ENCODE data around the gene INTS1.

Gene INTS1

DNA sequence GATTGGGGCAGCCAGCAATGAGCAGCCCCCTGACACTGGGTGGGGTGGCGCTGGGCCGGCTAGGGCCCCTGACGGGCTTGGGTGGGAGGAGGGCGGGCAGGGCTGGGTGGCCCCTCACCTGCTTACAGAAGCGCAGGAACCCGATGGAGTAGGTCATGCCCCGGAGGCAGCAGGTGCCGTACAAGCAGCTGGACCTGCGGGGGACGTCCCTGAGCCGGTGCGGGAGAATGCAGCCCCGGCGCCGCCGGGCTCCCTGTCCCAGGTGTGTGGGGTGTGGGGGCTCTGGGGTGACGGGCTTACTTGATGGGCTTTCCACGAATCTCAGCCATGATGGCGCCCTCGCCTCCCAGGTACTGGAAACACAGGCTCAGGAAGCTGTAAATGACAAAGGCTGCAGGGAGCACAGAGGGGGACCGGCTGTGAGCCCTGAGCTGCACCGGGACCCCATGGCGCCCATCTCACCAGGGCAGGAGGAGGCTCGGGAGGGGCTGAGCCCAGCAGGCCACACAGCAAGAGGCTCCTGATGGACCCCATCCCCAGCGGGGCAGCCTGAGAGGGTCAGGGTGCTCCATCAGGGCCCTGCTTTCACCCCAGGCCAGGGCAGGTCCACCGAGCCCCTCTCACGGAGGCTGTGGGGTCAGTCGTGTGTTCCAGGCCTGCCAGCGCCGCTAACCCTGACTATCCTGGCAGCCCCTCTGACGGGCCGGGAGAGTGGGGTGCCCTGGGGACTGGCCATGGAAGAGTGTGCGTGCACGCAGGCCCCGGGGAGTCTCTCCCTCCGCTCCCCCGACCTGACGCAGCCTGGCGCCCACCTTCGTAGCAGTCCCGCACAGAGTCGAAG lies 46.0 kb upstream of the INTS1 start:
- Histone ChIP-seq H3K27me3 (ENCODE audit: control insufficient read depth, insufficient read depth, low read length) (no peaks in the 10 kb centered on the region), H3K4me1 (peaks cover 4% of the 10 kb centered on the region), H2AFZ (no peak overlapping the region), H3K4me2 (ENCODE audit: low read length) (no peak overlapping the region), H3K9me3 (ENCODE audit: control insufficient read depth, low read length) (no peaks in the 10 kb centered on the region), H3K79me2 (no peaks in the 10 kb centered on the region), H3K4me3 (ENCODE audit: low read depth, low read length) (no peak overlapping the region), H3K27ac (no peak overlapping the region), H3K36me3 (ENCODE audit: control insufficient read depth, insufficient read depth, low read length) (no peaks in the 10 kb centered on the region), H3K9ac (no peak overlapping the region)
- TF ChIP-seq, protein P1, sequence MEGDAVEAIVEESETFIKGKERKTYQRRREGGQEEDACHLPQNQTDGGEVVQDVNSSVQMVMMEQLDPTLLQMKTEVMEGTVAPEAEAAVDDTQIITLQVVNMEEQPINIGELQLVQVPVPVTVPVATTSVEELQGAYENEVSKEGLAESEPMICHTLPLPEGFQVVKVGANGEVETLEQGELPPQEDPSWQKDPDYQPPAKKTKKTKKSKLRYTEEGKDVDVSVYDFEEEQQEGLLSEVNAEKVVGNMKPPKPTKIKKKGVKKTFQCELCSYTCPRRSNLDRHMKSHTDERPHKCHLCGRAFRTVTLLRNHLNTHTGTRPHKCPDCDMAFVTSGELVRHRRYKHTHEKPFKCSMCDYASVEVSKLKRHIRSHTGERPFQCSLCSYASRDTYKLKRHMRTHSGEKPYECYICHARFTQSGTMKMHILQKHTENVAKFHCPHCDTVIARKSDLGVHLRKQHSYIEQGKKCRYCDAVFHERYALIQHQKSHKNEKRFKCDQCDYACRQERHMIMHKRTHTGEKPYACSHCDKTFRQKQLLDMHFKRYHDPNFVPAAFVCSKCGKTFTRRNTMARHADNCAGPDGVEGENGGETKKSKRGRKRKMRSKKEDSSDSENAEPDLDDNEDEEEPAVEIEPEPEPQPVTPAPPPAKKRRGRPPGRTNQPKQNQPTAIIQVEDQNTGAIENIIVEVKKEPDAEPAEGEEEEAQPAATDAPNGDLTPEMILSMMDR (IDR thresholded peaks at IDR 0.05): no peak

DNA sequence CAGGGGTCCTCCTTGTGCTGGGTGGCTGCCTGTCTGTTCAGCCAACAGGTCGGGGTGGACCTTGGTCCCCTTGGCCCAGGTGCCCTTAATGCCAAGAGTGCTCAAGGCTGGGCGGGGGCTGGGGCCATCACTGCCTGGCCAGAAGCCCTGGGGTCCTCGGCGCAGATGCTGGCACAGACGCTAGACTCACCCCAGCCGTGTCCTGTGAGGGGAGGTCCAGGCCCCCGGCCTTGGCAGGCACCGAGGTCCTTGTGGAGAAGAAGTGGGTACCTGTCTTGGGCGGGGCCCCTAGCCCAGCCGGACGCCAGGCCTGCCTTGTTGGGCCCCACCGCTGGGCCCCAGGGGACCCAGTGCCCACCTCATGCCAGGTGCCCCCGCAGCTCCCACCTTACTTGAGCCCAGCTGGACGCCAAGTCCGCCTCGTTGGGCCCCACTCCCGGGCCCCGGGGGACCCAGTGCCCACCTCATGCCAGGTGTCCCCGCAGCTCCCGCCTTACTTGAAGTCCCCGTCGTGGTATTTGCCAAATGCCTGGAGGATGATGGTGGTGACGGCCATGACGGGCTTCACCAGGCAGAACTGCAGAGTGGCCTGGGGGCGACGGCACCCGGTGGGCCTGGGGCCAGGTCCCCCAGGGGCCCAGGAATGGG lies 45.3 kb upstream of the INTS1 start:
- H3K9ac ChIP-seq: no peak overlapping the region
- H3K79me2 ChIP-seq: no peaks in the 10 kb centered on the region
- no peak overlapping the region for H2AFZ ChIP-seq
- H3K4me2 ChIP-seq (ENCODE audit: low read length): no peak overlapping the region
- no peaks in the 10 kb centered on the region for H3K36me3 ChIP-seq (ENCODE audit: control insufficient read depth, insufficient read depth, low read length)
- no peaks in the 10 kb centered on the region for H3K9me3 ChIP-seq (ENCODE audit: control insufficient read depth, low read length)
- H3K27me3 ChIP-seq (ENCODE audit: control insufficient read depth, insufficient read depth, low read length): no peaks in the 10 kb centered on the region
- no peaks in the 10 kb centered on the region for H3K4me1 ChIP-seq
- H3K27ac ChIP-seq: no peak overlapping the region
- TF ChIP-seq, protein P1 (IDR thresholded peaks at IDR 0.05): no peak
- H3K4me3 ChIP-seq (ENCODE audit: low read depth, low read length): no peak overlapping the region

DNA sequence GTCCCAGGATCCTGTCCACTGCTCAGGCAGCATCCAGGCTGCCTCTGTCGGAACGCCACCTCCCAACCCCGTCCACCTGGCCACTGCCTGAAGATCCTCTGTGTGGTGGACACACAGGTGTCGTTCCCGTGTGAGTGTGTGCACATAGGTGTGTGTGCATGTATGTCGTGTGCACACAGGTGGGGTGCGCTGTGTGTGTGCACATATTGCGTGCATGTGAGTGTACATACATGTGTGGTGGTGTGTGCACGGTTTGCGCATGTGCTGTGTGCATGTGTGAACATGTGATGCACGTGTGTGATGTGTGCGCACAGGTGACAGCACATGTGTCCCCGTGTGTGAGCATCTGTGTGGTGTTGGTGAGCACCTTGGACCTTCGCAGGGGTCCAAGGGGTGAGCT lies 44.8 kb upstream of the INTS1 start:
- TF ChIP-seq, protein P1 (IDR thresholded peaks at IDR 0.05): no peak
- no peaks in the 10 kb centered on the region for H3K4me1 ChIP-seq
- no peaks in the 10 kb centered on the region for H3K9me3 ChIP-seq (ENCODE audit: control insufficient read depth, low read length)
- no peak overlapping the region for H2AFZ ChIP-seq
- no peak overlapping the region for H3K9ac ChIP-seq
- H3K27me3 ChIP-seq (ENCODE audit: control insufficient read depth, insufficient read depth, low read length): no peaks in the 10 kb centered on the region
- no peaks in the 10 kb centered on the region for H3K36me3 ChIP-seq (ENCODE audit: control insufficient read depth, insufficient read depth, low read length)
- H3K27ac ChIP-seq: no peak overlapping the region
- no peaks in the 10 kb centered on the region for H3K79me2 ChIP-seq
- no peak overlapping the region for H3K4me2 ChIP-seq (ENCODE audit: low read length)
- no peak overlapping the region for H3K4me3 ChIP-seq (ENCODE audit: low read depth, low read length)

DNA sequence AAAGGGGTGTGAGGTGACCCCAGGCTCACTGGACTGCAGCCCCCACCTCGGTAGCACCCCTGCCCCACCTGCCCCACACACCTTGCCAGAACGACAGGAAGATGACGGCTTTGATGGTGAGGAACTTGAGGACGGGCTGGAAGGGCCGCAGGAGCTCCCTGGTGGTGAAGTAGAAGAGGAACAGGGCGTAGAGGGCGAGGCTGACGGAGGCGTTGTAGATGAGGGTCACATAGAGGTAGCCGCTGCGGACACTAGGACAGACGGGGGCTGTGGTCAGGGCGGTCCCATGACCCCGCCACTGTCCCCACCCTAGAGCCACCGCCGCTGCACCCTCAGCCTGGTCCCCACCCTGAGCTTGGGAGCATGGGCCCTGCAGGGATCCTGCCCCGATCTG lies 44.2 kb upstream of the INTS1 start:
- no peaks in the 10 kb centered on the region for H3K36me3 ChIP-seq (ENCODE audit: control insufficient read depth, insufficient read depth, low read length)
- no peak overlapping the region for H3K27ac ChIP-seq
- TF ChIP-seq, protein P1 (IDR thresholded peaks at IDR 0.05): no peak

More for the DNA sequence above, 44.2 kb upstream of the INTS1 start:
- Histone ChIP-seq H3K27me3 (ENCODE audit: control insufficient read depth, insufficient read depth, low read length) (no peaks in the 10 kb centered on the region), H3K4me3 (ENCODE audit: low read depth, low read length) (no peak overlapping the region), H2AFZ (no peak overlapping the region), H3K9me3 (ENCODE audit: control insufficient read depth, low read length) (no peaks in the 10 kb centered on the region), H3K4me1 (no peaks in the 10 kb centered on the region), H3K9ac (no peak overlapping the region), H3K4me2 (ENCODE audit: low read length) (no peak overlapping the region), H3K79me2 (no peaks in the 10 kb centered on the region)

Data from parathyroid adenoma (tissue), 2 donors.